22Rv1 (cell line): Measurements from ENCODE around the gene GPR89A.

Experiments
- ZFX ChIP-seq: fragments of 450-650 bp; IDR thresholded peaks from 2 replicates; pipeline ENCODE4 v1.6.1; 2017; ENCODE audit warnings: antibody characterized with exemption, borderline replicate concordance
- TF ChIP-seq, protein P1 (sequence below): fragments of 450-650 bp; IDR thresholded peaks from 2 replicates; pipeline ENCODE4 v1.5.1; 2017; ENCODE audit warnings: mild to moderate bottlenecking

DNA sequence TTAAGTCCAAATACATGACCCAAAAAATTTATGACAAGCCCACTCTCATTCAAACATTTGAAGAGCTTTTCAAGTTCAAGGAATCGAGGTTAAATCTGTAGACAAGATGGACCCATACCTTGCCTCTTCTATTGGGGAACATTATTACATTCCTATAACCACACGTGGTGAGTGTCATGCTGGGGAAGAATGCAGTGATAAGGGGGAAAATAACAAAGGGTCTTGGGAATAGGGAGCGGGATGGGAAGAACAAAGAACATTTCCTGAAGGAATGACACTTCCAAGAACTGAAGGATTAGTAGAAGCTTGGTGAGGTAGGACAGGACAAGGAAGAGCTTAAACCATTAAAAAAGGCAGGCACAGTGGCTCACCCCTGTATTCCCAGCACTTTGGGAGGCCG lies 80.5 kb downstream of the GPR89A start:
- TF ChIP-seq, protein P1, sequence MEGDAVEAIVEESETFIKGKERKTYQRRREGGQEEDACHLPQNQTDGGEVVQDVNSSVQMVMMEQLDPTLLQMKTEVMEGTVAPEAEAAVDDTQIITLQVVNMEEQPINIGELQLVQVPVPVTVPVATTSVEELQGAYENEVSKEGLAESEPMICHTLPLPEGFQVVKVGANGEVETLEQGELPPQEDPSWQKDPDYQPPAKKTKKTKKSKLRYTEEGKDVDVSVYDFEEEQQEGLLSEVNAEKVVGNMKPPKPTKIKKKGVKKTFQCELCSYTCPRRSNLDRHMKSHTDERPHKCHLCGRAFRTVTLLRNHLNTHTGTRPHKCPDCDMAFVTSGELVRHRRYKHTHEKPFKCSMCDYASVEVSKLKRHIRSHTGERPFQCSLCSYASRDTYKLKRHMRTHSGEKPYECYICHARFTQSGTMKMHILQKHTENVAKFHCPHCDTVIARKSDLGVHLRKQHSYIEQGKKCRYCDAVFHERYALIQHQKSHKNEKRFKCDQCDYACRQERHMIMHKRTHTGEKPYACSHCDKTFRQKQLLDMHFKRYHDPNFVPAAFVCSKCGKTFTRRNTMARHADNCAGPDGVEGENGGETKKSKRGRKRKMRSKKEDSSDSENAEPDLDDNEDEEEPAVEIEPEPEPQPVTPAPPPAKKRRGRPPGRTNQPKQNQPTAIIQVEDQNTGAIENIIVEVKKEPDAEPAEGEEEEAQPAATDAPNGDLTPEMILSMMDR: no peak
- no peak for TF ChIP-seq ZFX
